ENCODE results near the gene GANAB.
"Not testable (repeated sequence)": the region's sequence is repeated elsewhere in the genome, so short reads cannot be mapped to it uniquely, and the experiment has no call there.

Gene GANAB

DNA sequence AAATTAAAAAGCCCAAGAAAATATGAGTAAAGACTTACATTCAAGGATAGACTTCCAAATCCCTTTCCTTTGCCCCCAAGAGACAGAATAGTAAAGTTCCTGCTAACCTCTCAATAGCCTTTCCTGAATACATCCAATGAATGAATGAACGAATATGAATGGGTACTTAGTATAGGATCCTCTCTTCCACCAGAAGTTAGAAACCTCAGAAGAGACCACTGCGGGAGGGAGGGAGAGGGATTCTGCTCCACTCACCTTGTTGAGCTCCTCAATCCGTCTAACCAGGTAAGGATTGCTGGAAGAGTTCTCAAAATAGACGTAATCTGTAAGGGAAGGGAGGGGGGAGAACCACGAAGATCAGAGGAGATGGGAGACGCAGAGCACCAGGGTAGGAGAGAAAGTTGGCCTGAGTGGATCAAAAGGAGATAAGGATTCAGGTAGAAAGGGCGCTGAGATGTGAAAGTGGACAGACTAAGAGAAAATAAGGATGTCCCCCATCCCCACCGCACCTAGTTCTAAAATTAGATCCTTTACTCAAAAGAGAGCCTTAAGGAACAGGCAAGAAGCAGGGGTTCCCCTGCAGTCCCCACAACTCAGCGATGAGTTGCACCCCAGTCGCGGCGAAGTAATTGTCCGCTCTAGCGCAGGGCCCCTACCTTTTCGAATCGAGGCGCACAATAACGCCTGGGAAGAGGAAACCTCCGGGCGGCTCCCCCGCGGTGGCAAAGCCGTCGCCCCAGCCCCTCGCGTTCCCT, 45.9 kb downstream of the GANAB start:
- DNase-seq: no peak

DNA sequence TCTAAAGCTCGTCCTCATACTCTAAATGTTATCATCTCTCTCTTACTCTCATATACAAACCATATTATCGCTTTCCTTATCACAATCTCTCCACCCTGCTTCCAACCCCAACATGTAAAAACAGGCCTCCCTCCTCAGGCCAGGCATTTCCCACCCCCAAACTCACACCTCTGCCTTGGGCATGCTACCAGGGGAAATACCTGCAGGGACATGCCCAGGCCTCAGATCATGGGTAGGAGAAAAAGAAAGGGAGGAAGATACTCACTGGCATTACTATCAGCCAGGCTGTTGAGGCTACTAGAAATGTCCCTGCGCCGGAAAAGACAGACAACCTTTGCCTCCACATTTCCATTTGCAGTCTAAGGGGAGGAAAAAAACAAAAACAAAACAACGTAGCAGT, 46.5 kb downstream of the GANAB start:
- DNase-seq: no peak

DNA sequence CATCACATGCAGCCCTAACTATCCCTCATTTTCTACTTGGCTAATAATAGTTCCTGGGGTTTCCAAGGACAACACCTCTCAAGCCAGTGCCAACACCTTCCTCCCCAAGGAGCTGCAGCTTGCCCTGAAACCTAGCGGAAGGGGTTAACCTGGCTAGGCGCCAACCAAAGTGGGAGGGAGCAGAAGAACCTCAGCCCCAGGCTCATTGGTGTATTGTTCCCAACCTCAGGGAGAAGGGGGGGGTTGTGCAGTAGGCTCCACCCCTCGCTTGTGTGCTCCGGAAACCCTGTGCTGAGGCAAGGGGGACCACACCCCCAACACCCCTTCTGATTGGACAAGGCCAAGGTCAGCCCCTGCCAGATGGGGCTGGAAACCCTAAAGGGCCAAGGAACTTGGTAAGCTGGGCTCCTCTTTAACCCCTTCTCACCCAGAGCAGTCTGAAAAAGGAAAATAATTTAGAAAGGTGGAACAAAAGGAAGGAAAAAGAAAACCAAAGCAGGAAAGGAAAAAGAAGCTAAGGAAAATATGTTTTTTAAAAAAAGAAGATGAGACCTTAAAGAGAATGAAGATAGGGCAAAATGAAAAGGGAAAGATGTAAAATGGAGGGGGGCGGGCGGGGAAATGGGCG, 47.2 kb downstream of the GANAB start:
- DNase-seq: peak; percentile 97

DNA sequence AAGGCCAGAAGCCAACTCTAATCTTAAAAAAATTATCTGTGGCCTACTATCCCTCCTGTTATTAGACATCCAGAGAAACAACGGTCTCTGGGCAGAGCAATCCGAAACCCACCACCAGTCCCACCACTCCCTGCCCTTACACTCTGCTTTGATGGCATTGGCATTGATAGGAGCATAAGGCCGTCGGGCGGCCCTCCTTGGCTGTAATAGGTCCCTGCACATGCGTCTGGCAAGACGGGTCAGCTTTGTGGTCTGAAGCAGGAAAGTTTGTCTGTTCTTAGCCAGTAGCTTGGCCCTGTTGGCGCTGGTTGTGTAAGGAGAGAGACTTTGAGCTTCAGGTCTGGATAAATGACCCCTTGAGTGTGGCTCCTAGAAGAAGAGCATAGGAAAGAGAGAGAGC, 51.3 kb downstream of the GANAB start:
- no peak for DNase-seq

GRCh38 chr11:62593434-62594044, 52.9 kb downstream of the GANAB start:
- peak; percentile 69 for DNase-seq

DNA sequence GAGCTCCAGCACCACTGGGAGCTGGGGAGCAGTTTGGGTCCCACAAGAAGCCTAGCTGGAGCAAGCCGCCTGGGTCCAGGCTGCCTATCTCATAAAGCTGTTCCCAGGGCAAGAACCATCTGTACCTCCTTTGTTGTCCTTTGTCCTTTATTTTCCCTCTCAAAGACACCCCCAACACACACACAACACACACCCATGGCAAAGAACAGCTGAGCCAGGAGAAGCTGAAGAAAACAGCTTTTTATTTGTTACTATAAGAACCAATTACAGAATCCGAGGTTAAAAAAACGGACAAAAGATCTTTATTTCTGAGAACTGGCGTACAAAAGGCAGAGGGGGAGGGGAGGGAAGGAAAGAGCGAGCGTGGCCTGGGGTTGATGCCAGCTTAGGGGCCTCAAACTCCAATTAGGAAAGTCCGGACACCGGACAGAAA, 53.4 kb downstream of the GANAB start:
- no peak for DNase-seq

DNA sequence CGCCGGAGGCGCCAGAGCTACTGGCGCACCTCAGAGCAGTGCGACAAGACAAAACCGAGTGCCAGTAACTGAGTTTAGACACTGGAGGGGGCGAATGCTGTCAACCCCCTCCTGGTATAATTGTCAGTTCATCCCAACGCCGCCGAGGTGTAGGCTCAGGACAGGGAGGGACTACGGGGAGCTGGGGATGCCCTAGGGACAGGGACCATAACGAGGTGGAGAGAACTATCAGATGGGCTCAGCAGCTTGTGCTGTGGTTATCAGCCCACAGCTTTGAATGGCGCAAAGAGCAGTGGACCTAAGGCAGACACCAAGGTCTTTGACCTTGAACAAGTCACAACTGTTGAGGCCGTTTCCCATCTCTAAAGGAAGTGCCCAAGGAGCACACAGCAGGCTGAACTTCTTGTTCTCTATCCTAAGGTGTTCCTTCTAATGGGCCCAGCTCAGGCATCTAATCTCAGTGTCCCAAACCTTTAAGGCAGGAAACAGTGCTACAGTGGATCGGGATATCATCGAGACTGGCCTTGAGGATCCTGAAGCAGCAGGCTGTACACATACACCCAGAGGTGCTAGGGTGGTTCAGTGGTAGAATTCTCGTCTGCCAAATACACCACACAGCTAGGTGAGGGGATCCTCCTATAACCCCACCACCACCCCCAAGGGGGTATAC, 54.1 kb downstream of the GANAB start:
- DNase-seq: no peak

- peak; percentile 99 for DNase-seq
Measured at GRCh38 chr11:62591448-62592145, 54.8 kb downstream of the GANAB start, which contains the start of gene TUT1. TSS of gene TUT1 (minus strand) at chr11:62591523. CDS start at chr11:62591485, 38 bp downstream.

GRCh38 chr11:62588966-62589637, 57.3 kb downstream of the GANAB start:
- no peak for DNase-seq

GRCh38 chr11:62585356-62585755, 61.1 kb downstream of the GANAB start:
- not testable (repeated sequence) for DNase-seq

DNA sequence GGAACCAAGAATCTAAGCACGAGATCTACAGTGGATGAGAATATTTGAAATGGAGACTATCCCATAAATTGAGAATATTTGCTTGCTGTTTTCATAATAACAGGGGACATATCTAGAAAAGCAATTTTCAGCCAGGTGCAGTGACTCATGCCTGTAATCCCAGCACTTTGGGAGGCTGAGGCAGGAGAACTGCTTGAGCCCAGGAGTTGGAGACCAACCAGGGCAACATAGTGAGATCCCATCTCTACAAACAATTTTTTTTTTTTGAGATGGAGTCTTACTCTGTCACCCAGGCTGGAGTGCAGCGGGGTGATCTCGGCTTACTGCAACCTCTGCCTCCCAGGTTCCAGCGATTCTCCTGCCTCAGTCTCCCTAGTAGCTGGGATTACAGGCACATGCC, 64.7 kb downstream of the GANAB start:
- DNase-seq: not testable (repeated sequence)

DNA sequence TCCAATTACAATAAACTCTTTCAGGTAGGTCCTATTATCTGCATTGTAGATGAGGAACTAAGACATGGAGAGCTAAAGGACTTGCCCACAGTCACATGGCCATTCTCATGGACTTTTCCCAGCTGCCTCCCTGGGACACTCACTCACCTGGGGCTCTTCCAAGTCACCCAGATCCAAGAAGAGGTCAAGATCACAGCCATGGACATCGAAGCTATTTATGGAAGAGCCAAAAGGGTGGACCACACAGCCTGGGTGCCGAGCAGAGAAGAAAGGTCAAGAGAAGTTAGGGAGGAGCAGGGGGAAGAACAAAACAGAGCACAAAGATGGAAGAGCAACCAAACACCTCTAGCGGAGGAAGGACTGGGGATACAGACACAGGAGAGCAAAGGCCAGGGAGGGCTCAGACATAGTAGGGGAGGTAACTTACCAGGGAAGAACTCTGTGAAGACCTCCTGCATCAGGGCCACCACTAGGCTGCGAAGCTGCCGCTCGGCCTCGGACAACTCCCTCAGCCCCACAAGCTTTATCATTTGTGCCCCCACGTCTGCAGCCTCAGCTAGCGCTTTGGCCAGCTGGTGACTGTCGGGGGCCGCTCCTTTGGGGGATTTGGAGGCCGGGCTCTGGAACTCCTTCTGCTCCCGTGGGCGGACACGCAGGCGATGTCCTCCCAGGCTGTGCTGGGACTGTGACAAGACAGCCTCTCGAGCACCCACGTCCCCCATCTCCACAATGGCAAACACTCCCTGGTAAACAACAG, 65.3 kb downstream of the GANAB start:
- no peak for DNase-seq

DNA sequence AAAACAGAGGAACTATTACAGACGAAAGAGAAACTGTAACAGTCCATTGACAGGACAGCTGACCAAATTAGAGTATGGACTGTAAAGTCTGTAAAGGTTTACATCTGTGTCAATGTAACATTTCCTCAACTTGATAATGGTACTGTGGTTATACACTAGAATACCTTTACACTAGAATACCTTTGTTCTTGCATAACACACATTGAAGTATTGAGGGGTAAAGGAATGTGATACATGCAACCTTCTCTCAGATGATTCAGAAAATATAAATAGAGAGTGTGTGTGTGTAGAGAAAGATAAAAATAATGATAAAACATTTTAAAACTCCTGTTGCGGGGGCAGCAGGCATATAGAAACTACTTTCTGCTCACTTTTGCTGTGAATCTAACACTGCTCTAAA, 67.2 kb downstream of the GANAB start:
- DNase-seq: no peak

- DNase-seq: no peak
Measured at GRCh38 chr11:62578541-62578940, 67.9 kb downstream of the GANAB start.

DNA sequence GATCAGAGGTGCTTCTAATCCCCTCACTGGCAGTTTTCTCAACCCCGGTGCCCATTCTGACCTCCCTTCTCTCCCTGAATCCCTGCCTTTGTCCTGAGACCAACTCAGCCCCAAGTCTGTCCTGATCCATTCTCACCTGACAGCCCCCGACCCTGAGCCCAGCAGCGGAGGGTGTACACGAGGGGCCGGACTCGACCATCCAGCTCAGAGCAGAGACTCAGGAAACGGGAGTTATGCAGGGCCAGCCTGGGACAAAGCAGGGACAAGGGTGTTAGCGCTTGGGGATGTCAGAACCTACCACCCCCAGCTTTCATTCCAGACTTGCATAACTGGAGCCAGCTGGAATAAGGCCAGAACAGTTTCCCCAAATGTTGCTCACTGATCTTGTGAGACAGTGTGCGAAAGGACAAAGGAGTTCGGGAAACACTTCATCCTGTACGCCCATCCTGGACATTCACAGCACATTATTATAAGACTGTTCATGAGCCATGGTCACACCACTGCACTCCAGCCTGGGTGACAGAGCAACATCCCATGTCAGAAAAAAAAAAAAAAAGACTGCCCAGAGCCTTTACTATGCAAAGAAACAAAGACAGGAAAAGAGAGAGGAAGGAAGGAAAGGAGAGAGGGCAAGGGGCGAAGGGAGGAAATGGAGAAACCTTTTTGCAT, 69.2 kb downstream of the GANAB start:
- DNase-seq: no peak

DNA sequence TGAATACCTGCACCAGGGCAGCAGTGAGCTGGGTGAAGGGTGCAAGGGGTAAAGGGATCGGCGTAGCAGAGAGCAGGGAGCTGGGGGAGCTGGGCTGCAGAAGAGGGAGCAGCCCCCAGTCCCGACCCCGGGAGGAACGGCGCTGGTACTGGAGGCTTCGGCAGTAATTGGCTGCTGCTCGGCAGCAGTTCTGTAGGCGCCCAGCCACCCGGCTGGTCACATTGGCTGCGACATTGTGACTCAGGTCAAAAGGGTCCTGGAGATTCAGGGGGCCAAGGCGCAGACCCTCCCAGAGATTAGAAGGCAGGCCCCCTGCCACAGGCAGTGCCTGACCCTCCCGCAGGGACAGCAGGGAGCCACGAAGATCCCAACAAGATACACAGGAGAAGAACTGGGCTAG, 70.6 kb downstream of the GANAB start:
- DNase-seq: no peak

DNA sequence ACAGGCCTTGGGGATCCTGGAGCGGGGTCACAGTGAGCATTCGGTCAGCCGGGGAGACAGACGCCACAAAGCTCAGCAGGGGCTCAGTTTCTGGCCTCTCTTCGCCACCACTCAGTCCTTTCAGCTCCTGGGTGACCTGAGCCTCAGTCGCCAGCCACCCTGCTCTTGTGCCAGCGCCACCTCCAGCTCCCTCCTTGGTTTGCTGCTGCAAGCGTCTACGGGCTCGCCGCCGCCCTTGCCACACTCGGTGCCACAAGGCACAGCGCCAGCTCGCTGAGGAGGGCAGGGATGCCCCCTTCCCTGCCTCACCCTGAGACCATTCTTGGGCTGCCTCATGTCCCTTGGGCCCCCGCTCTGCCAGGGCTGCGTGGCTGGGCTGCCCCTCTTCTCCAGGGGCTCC, 71.3 kb downstream of the GANAB start:
- DNase-seq: no peak
